Activated naive CD4-positive, alpha-beta T cell treated with anti-CD3 and anti-CD28 coated beads, Interleukin-2, amount 50 U/mL, for 24 hours (primary cell): ENCODE measurements around the gene TEX52.

Source experiments
- H3K27ac Mint-ChIP-seq: one replicate; pipeline ENCODE4 v1.8.0; 2021; ENCODE audit warnings: mild to moderate bottlenecking, mixed read lengths
- H3K27me3 Mint-ChIP-seq: one replicate; pipeline ENCODE4 v1.8.0; 2021; ENCODE audit warnings: mixed read lengths
- H3K36me3 Mint-ChIP-seq: one replicate; pipeline ENCODE4 v1.8.0; 2021; ENCODE audit warnings: mixed read lengths
- H3K4me1 Mint-ChIP-seq: one replicate; pipeline ENCODE4 v1.8.0; 2021; ENCODE audit warnings: mixed read lengths
- H3K4me3 Mint-ChIP-seq: one replicate; pipeline ENCODE4 v1.8.0; 2021; ENCODE audit warnings: mild to moderate bottlenecking, mixed read lengths
- H3K9me3 Mint-ChIP-seq: one replicate; pipeline ENCODE4 v1.8.0; 2021; ENCODE audit warnings: mixed read lengths

The TEX52 gene

DNA sequence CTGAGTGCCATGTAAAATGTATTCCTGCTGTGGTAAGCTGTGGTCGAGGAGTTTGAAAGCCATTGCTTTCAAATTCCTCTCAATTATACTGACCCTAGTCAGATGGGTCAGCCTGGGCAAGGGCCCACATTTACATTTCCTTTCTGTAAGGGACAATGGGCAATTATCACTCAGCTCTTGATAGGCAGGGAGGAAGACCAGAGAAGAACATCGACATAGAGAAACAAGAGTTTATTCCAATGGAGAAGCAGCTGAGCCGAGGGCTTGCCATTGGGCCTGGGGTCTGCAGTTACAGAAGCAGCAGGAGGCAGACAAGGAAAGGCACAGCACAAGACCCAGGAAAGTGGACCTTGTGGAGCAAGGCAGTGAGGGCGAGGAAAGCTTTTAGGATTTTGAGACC lies 31.7 kb downstream of the TEX52 start:
- no peaks in the 10 kb centered on the region for H3K27me3 Mint-ChIP-seq
- peaks cover 15% of the 10 kb centered on the region for H3K36me3 Mint-ChIP-seq

GRCh38 chr12:2824541-2824940 lies 32.3 kb downstream of the TEX52 start:
- no peaks in the 10 kb centered on the region for H3K27me3 Mint-ChIP-seq
- no peaks in the 10 kb centered on the region for H3K9me3 Mint-ChIP-seq
- H3K27ac Mint-ChIP-seq, result no peak overlapping the region
- H3K4me3 Mint-ChIP-seq, result no peak overlapping the region
- H3K4me1 Mint-ChIP-seq, result no peaks in the 10 kb centered on the region
- peaks cover 21% of the 10 kb centered on the region for H3K36me3 Mint-ChIP-seq

More for the DNA sequence above, 31.7 kb downstream of the TEX52 start:
- no peaks in the 10 kb centered on the region for H3K9me3 Mint-ChIP-seq
- H3K4me1 Mint-ChIP-seq, result no peaks in the 10 kb centered on the region
- H3K4me3 Mint-ChIP-seq, result no peak overlapping the region
- H3K27ac Mint-ChIP-seq, result no peak overlapping the region

DNA sequence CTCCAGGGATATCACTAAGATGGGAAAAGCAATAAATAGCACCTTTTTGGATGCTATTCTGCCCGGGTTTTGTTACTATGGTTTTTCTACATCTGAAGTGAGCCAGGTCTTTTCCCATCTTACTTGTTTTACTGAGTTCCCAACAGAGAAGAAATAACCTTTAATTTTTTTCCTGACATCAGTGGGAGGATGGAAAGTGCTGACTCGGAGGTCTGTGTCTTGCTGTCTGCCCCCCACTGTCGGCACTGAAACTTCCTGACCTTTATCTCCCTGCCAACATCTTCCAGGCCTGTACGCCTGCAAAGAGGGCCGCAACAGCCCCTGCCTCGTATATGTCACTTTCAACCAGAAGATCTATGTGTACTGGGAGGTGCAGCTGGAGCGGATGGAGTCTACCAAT lies 33.4 kb downstream of the TEX52 start:
- Mint-ChIP-seq H3K27me3 (no peaks in the 10 kb centered on the region), H3K4me1 (no peaks in the 10 kb centered on the region), H3K27ac (no peak overlapping the region), H3K36me3 (peaks cover 18% of the 10 kb centered on the region), H3K9me3 (no peaks in the 10 kb centered on the region), H3K4me3 (no peak overlapping the region)

DNA sequence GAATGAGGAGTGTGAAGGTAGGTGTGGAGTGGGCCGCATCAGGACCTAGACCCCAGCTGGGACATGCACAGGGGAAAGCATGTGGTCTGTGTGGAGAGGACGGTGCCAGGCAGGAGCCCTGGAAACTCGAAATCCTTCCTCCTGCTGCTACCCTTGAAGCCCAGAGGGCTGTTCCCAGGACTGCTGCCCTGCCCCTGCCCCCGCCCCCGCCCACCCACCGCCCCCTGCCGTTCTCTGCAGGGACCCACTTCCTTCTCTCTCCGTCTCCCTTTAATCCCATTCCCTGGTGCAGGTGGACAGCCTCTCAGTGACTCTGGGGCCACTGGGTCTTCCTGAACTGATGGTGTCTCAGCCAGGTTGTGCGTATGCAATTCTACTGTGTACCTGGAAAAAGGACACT lies 36.4 kb downstream of the TEX52 start:
- peaks cover 14% of the 10 kb centered on the region for H3K4me1 Mint-ChIP-seq
- H3K36me3 Mint-ChIP-seq, result peaks cover 22% of the 10 kb centered on the region
- H3K27ac Mint-ChIP-seq, result no peak overlapping the region
- no peaks in the 10 kb centered on the region for H3K9me3 Mint-ChIP-seq
- H3K4me3 Mint-ChIP-seq, result no peak overlapping the region
- H3K27me3 Mint-ChIP-seq, result no peaks in the 10 kb centered on the region

DNA sequence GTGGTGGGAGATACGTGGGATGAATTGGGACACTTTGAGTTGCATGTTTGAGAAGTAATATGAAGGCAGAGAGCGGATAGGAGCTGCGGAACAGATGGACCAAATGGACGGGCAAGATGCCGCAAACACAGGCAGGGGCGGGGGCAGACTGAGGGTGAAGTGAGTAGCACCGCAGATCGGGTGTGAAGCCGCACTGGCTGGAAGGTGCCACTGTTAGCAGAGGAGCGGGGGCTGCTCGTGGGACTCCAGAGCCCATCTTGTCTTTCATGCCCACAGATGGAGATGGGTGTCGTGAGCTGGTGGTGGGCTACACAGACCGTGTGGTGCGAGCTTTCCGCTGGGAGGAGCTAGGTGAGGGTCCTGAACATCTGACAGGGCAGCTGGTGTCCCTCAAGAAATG lies 37.0 kb downstream of the TEX52 start:
- Mint-ChIP-seq H3K27me3 (no peaks in the 10 kb centered on the region), H3K4me1 (peaks cover 19% of the 10 kb centered on the region), H3K36me3 (peaks cover 20% of the 10 kb centered on the region), H3K4me3 (no peak overlapping the region), H3K27ac (no peak overlapping the region), H3K9me3 (no peaks in the 10 kb centered on the region)

DNA sequence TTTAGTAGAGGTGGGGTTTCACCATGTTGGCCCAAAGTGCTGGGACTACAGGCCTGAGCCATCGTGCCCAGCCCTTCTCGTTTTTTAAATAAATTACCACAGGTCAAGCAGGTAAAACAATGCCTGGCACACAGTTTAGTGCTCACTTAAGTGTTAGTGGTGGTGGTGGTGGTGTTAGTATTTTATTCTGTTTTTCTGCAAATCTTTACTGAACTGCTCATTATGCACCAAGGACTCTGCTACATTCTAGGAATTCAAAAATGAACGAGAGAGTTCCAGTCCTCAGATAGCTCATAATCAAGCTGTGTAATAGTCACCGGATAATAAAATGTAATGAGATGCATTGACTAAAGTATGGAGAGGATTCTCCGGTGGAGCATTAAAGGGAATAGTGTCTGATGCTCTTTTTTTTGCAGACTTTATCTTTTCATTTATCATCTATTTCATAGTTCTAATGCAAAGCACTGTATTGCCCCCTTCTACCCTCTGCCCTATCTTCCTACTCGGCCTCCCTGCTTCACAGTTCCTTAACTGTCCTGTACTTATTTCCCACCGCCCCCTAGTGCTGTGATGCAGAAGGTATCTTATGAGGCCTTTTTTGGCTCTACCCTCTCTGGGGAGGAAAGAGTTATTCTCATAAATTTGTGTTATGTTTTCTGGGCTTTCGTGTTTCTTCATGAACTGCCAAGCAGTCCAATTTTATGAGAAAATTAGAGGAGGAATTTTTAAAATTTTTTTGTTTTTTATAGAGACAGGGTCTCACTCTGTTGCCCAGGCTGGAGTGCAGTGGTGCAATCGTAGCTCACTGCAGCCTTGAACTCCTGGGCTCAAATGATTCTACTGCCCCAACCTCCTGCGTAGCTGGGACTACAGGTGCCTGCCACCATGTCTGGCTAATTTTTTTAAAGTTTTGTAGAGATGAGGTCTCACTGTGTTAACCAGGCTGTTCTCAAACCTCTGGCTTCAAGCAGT lies 43.3 kb downstream of the TEX52 start:
- H3K27me3 Mint-ChIP-seq, result no peaks in the 10 kb centered on the region
- H3K4me1 Mint-ChIP-seq, result peaks cover 39% of the 10 kb centered on the region
- peaks cover 8% of the 10 kb centered on the region for H3K36me3 Mint-ChIP-seq
- peak overlapping the region; percentile 99 for H3K27ac Mint-ChIP-seq
- H3K4me3 Mint-ChIP-seq, result peak overlapping the region; percentile 100
- no peaks in the 10 kb centered on the region for H3K9me3 Mint-ChIP-seq

- Mint-ChIP-seq H3K4me1 (peaks cover 32% of the 10 kb centered on the region), H3K9me3 (no peaks in the 10 kb centered on the region), H3K4me3 (peak within 1 kb of the TSS; percentile 100), H3K36me3 (no peaks in the 10 kb centered on the region), H3K27me3 (no peaks in the 10 kb centered on the region), H3K27ac (peak within 1 kb of the TSS; percentile 99)
These were observed 44.3 kb downstream of the TEX52 start, which contains the start of gene ITFG2 for GRCh38 chr12:2812290-2813213. ITFG2 (plus strand) TSS chr12:2812668; CDS start chr12:2812761, 93 bp downstream.

- no peaks in the 10 kb centered on the region for H3K36me3 Mint-ChIP-seq
- H3K4me1 Mint-ChIP-seq, result peaks cover 28% of the 10 kb centered on the region
- H3K4me3 Mint-ChIP-seq, result peak overlapping the region; percentile 100
- H3K27ac Mint-ChIP-seq, result no peak overlapping the region
- no peaks in the 10 kb centered on the region for H3K9me3 Mint-ChIP-seq
- no peaks in the 10 kb centered on the region for H3K27me3 Mint-ChIP-seq
These were observed 45.0 kb downstream of the TEX52 start for GRCh38 chr12:2811801-2812200.

GRCh38 chr12:2806700-2807099 lies 50.1 kb downstream of the TEX52 start:
- Mint-ChIP-seq H3K36me3 (peaks cover 5% of the 10 kb centered on the region), H3K9me3 (no peaks in the 10 kb centered on the region), H3K4me3 (no peak overlapping the region), H3K27me3 (no peaks in the 10 kb centered on the region), H3K4me1 (peaks cover 8% of the 10 kb centered on the region), H3K27ac (no peak overlapping the region)

- Mint-ChIP-seq H3K36me3 (peaks cover 5% of the 10 kb centered on the region), H3K4me1 (peaks cover 5% of the 10 kb centered on the region), H3K27me3 (no peaks in the 10 kb centered on the region), H3K9me3 (no peaks in the 10 kb centered on the region), H3K4me3 (no peak overlapping the region), H3K27ac (no peak overlapping the region)
These were observed 51.7 kb downstream of the TEX52 start for GRCh38 chr12:2805143-2805520.

DNA sequence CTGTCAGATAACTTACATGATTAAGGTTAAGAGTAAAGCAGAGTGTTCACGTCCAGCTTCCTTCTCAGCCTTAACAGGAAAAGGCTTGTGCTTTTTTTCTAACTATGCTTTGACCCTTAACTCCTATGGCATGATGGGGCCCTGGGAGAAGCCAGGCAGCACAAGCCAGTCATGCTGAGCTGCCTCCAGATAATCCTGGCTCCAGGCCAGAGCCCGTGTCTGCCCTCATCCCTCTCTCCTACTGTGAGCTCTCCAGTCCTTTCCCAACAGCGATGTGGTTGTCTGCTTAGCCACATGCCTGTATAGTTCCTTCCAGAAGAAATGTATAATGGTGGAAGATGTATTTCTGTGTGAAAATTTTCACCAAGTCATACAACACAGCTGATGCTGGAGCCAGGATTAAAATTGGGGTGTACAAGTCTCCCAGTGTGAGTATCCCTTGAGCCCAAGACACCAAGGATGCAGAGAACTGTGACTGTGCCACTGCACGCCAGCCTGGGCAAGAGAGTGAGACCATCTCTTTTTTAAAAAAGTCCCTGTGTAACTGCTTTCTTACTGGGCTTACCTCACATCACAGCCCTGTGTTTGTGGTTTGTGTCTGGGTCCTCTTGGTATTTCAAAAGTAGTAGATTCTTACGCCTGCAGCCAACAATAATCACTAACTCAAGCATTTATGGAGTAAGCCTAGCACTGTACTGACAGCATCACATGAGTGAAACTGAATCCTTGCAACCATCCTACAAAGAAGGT lies 52.3 kb downstream of the TEX52 start:
- H3K36me3 Mint-ChIP-seq, result peaks cover 7% of the 10 kb centered on the region
- H3K4me1 Mint-ChIP-seq, result peaks cover 5% of the 10 kb centered on the region
- H3K4me3 Mint-ChIP-seq, result no peak overlapping the region
- no peak overlapping the region for H3K27ac Mint-ChIP-seq
- no peaks in the 10 kb centered on the region for H3K27me3 Mint-ChIP-seq
- H3K9me3 Mint-ChIP-seq, result no peaks in the 10 kb centered on the region

GRCh38 chr12:2803635-2804392 lies 53.0 kb downstream of the TEX52 start:
- Mint-ChIP-seq H3K27ac (no peak overlapping the region), H3K4me1 (peaks cover 6% of the 10 kb centered on the region), H3K9me3 (no peaks in the 10 kb centered on the region), H3K4me3 (no peak overlapping the region), H3K36me3 (peaks cover 11% of the 10 kb centered on the region), H3K27me3 (no peaks in the 10 kb centered on the region)

GRCh38 chr12:2801044-2801783 lies 55.6 kb downstream of the TEX52 start:
- Mint-ChIP-seq H3K27ac (no peak overlapping the region), H3K9me3 (no peaks in the 10 kb centered on the region), H3K36me3 (peaks cover 26% of the 10 kb centered on the region), H3K27me3 (no peaks in the 10 kb centered on the region), H3K4me3 (no peak overlapping the region), H3K4me1 (peaks cover 26% of the 10 kb centered on the region)

- peaks cover 28% of the 10 kb centered on the region for H3K36me3 Mint-ChIP-seq
- no peak overlapping the region for H3K4me3 Mint-ChIP-seq
- peaks cover 23% of the 10 kb centered on the region for H3K4me1 Mint-ChIP-seq
- H3K27ac Mint-ChIP-seq, result peak overlapping the region; percentile 62
- no peaks in the 10 kb centered on the region for H3K9me3 Mint-ChIP-seq
- H3K27me3 Mint-ChIP-seq, result no peaks in the 10 kb centered on the region
These were observed 56.7 kb downstream of the TEX52 start for GRCh38 chr12:2800046-2800570.
